Fibroblast of lung (primary cell): ENCODE results near the gene MT3. TPM values are rescaled to one million over a fixed set of nuclear protein-coding genes. Genes with fewer than 3 reads are reported as not detected.

Experiments
- DNase-seq, 2 donors: peaks; one replicate each; pipeline versions ENCODE4 v3.0.0 to v3.0.0-alpha.2; 2010; ENCODE audit warnings: low read depth in 2 of 2
- H2AFZ ChIP-seq: 2 replicates; pipeline ENCODE4 v1.5.1; 2012; ENCODE audit warnings: low read length, control low read depth, inconsistent platforms
- H3K27ac ChIP-seq: 2 replicates; pipeline ENCODE4 v1.5.1; 2011; ENCODE audit warnings: low read length, control low read depth; ENCODE audit not compliant: insufficient read depth
- H3K27me3 ChIP-seq: 2 replicates; pipeline ENCODE4 v1.5.1; 2011; ENCODE audit warnings: mild to moderate bottlenecking, low read length; ENCODE audit not compliant: control insufficient read depth, insufficient read depth
- H3K36me3 ChIP-seq: 2 replicates; pipeline ENCODE4 v1.5.1; 2011; ENCODE audit warnings: low read length; ENCODE audit not compliant: control insufficient read depth, insufficient read depth
- H3K4me1 ChIP-seq: 2 replicates; pipeline ENCODE4 v1.5.1; 2011; ENCODE audit warnings: low read length; ENCODE audit not compliant: control insufficient read depth, insufficient read depth; ENCODE audit errors: extremely low read depth
- H3K4me2 ChIP-seq: 2 replicates; pipeline ENCODE4 v1.5.1; 2011; ENCODE audit warnings: low read length, control low read depth; ENCODE audit not compliant: insufficient read depth; ENCODE audit errors: extremely low read depth
- H3K4me3 ChIP-seq, 4 experiments: fragments of 200-600 bp in 1 of 4; sonication (generic) in 1 of 4; replicated peaks in 1 of 4; 2 replicates each; pipeline ENCODE4 v1.5.1; 2011 to 2016; ENCODE audit warnings: low read length in 4 of 4, low read depth in 3 of 4, mild to moderate bottlenecking in 3 of 4, control low read depth in 2 of 4, inconsistent platforms in 1 of 4, mixed read lengths in 1 of 4; ENCODE audit not compliant: insufficient read depth in 1 of 4; ENCODE audit errors: control extremely low read depth in 1 of 4
- H3K79me2 ChIP-seq: 2 replicates; pipeline ENCODE4 v1.5.1; 2012; ENCODE audit warnings: mild to moderate bottlenecking, low read length, inconsistent platforms; ENCODE audit not compliant: control insufficient read depth, insufficient read depth
- H3K9ac ChIP-seq: 2 replicates; pipeline ENCODE4 v1.5.1; 2011; ENCODE audit warnings: mild to moderate bottlenecking, low read length, control low read depth; ENCODE audit not compliant: insufficient read depth
- H3K9me3 ChIP-seq: 2 replicates; pipeline ENCODE4 v1.5.1; 2012; ENCODE audit warnings: low read depth, low read length; ENCODE audit not compliant: control insufficient read depth, insufficient read depth
- H4K20me1 ChIP-seq: 2 replicates; pipeline ENCODE4 v1.5.1; 2011; ENCODE audit warnings: low read length; ENCODE audit not compliant: control insufficient read depth, insufficient read depth; ENCODE audit errors: extremely low read depth
- CTCF ChIP-seq, 2 donors: IDR thresholded peaks in 1 of 2; conservative IDR thresholded peaks in 1 of 2; 1 replicate in 1 of 2; 2 replicates in 1 of 2; pipeline ENCODE4 v1.5.1; 2011 to 2012; ENCODE audit warnings: low read length in 2 of 2, control low read depth in 1 of 2, inconsistent platforms in 1 of 2, low read depth in 1 of 2, mild to moderate bottlenecking in 1 of 2
- EZH2 ChIP-seq: IDR thresholded peaks from 2 replicates; pipeline ENCODE4 v1.5.1; 2012; ENCODE audit warnings: low read length, control low read depth, mild to moderate bottlenecking; ENCODE audit errors: missing control alignments
- polyA plus RNA-seq, 2 donors: library from polyadenylated mRNA; depleted of rRNA in 1 of 2; stranded (reverse) in 1 of 2; unstranded in 1 of 2; fragments of >200 nt; gene quantifications; 2 replicates each; pipeline ENCODE4 v1.2.1, GENCODE V29; 2011 to 2012; ENCODE audit warnings: missing spikeins in 1 of 2
- total RNA-seq: library from RNA; depleted of rRNA; stranded (reverse); fragments of >200 nt; gene quantifications from 2 replicates; pipeline ENCODE4 v1.2.1, GENCODE V29; 2014

The MT3 gene
- total and polyA plus RNA-seq, 2 donors (not counting 1 experiment from before 2014, with no cell fraction given) = not detected

- no peaks in the 10 kb centered on the region for H4K20me1 ChIP-seq
Measured at GRCh38 chr16:56583351-56584168, 5.8 kb upstream of the MT3 start.

GRCh38 chr16:56584276-56584675, 5.1 kb upstream of the MT3 start:
- no peaks in the 10 kb centered on the region for H3K9me3 ChIP-seq
- no peak for DNase-seq
- no peak overlapping the region for H3K9ac ChIP-seq
- no peak overlapping the region for H3K4me2 ChIP-seq
- no peak overlapping the region for H3K4me3 ChIP-seq
- no peaks in the 10 kb centered on the region for H3K79me2 ChIP-seq
- TF ChIP-seq EZH2 (no peak), CTCF (conservative IDR thresholded peaks at IDR 0.05 in 1 of 2, IDR thresholded peaks at IDR 0.05 in 1 of 2; ENCODE audit: low read depth in 1 of 2, low read length in 2 of 2) (no peak)
- H4K20me1 ChIP-seq = no peaks in the 10 kb centered on the region
- peaks cover 21% of the 10 kb centered on the region for H3K27me3 ChIP-seq
- H2AFZ ChIP-seq = no peak overlapping the region
- no peak overlapping the region for H3K27ac ChIP-seq
- no peaks in the 10 kb centered on the region for H3K36me3 ChIP-seq
- H3K4me1 ChIP-seq = no peaks in the 10 kb centered on the region

More at GRCh38 chr16:56583351-56584168, 5.8 kb upstream of the MT3 start:
- peaks cover 15% of the 10 kb centered on the region for H3K27me3 ChIP-seq
- no peaks in the 10 kb centered on the region for H3K4me1 ChIP-seq
- H3K79me2 ChIP-seq = no peaks in the 10 kb centered on the region
- no peak for DNase-seq
- no peak overlapping the region for H3K9ac ChIP-seq
- no peak overlapping the region for H2AFZ ChIP-seq
- TF ChIP-seq CTCF (conservative IDR thresholded peaks at IDR 0.05 in 1 of 2, IDR thresholded peaks at IDR 0.05 in 1 of 2; ENCODE audit: low read depth in 1 of 2, low read length in 2 of 2) = no peak
- TF ChIP-seq EZH2 = no peak
- H3K36me3 ChIP-seq = no peaks in the 10 kb centered on the region
- H3K4me3 ChIP-seq = no peak overlapping the region
- H3K9me3 ChIP-seq = no peaks in the 10 kb centered on the region
- H3K4me2 ChIP-seq = no peak overlapping the region
- H3K27ac ChIP-seq = no peak overlapping the region

- no peaks in the 10 kb centered on the region for H3K9me3 ChIP-seq
- no peak for DNase-seq
- H3K27me3 ChIP-seq = peaks cover 24% of the 10 kb centered on the region
- no peaks in the 10 kb centered on the region for H3K79me2 ChIP-seq
- no peaks in the 10 kb centered on the region for H3K4me1 ChIP-seq
- TF ChIP-seq CTCF (conservative IDR thresholded peaks at IDR 0.05 in 1 of 2, IDR thresholded peaks at IDR 0.05 in 1 of 2; ENCODE audit: low read depth in 1 of 2, low read length in 2 of 2) (no peak), EZH2 (no peak)
- peak overlapping the region; percentile 80 for H3K4me2 ChIP-seq
- no peak overlapping the region for H2AFZ ChIP-seq
- H3K36me3 ChIP-seq = no peaks in the 10 kb centered on the region
- H3K4me3 ChIP-seq = peak overlapping the region in 2 of 4 experiments; percentile 12 to 42
- no peak overlapping the region for H3K9ac ChIP-seq
- no peaks in the 10 kb centered on the region for H4K20me1 ChIP-seq
- H3K27ac ChIP-seq = no peak overlapping the region
Measured at GRCh38 chr16:56588781-56589140, 567 bp upstream of the MT3 start.
